ENCODE data around the gene PDE11A. TPM values are rescaled to one million over a fixed set of nuclear protein-coding genes. Genes with fewer than 3 reads are reported as not detected.

The PDE11A gene
- total RNA-seq, 1 experiment from 2014 or later, result 0.13 TPM

GRCh38 chr2:177917169-177917568, 155.4 kb downstream of the PDE11A start:
- H3K56ac ChIP-seq (ENCODE audit: insufficient read length, low read depth, low read length), result no peak overlapping the region
- no peak overlapping the region for H2BK12ac ChIP-seq (ENCODE audit: insufficient read length, low read depth, low read length)
- no peak for TF ChIP-seq CTCF (conservative IDR thresholded peaks at IDR 0.05)
- no peaks in the 10 kb centered on the region; a peak in 1 of 5 replicates for H3K9me3 Mint-ChIP-seq
- no CpG with 5 or more reads among the region's 1 CpG for WGBS (ENCODE audit: extremely low coverage, insufficient read length, low lambda C conversion rate)
- H3K4ac ChIP-seq (ENCODE audit: low read depth, low read length), result no peak overlapping the region
- no peaks in the 10 kb centered on the region for H3K4me1 ChIP-seq (ENCODE audit: insufficient read depth, low read length)
- no peaks in the 10 kb centered on the region for H3K23me2 ChIP-seq (ENCODE audit: insufficient read length, low read depth, low read length, poor library complexity, severe bottlenecking)
- no peaks in the 10 kb centered on the region for H3K79me2 ChIP-seq (ENCODE audit: insufficient read depth, low read length)
- H2BK15ac ChIP-seq (ENCODE audit: low read depth, low read length), result no peak overlapping the region
- no peak overlapping the region for H4K8ac ChIP-seq (replicated peaks; ENCODE audit: insufficient read length, low read depth, low read length)
- H4K20me1 ChIP-seq (ENCODE audit: control insufficient read depth, insufficient read depth, insufficient read length), result no peaks in the 10 kb centered on the region
- H2AFZ ChIP-seq (ENCODE audit: low read length), result no peak overlapping the region
- no peak overlapping the region for H3K23ac ChIP-seq (ENCODE audit: insufficient read length, low read depth, low read length)
- H3K79me1 ChIP-seq (ENCODE audit: insufficient read depth, low read depth, low read length, poor library complexity, severe bottlenecking), result no peaks in the 10 kb centered on the region
- no peak overlapping the region for H4K91ac ChIP-seq (ENCODE audit: insufficient read length, low read depth, low read length)
- H3K9ac ChIP-seq (ENCODE audit: extremely low read depth, insufficient read length, low read length), result no peak overlapping the region
- no peak overlapping the region for H2AK5ac ChIP-seq (ENCODE audit: insufficient read length, low read length)
- H3K27ac ChIP-seq (ENCODE audit: insufficient read length, low read depth, low read length), result no peak overlapping the region
- H3K18ac ChIP-seq (ENCODE audit: insufficient read length, low read depth, low read length), result no peak overlapping the region
- H3K27ac Mint-ChIP-seq, result no peak overlapping the region
- no peak overlapping the region for H3T11ph ChIP-seq (ENCODE audit: low read length)
- no peaks in the 10 kb centered on the region for H3K36me3 Mint-ChIP-seq (ENCODE audit: insufficient read depth in 1 of 3, low read depth in 3 of 3)
- H3K27me3 Mint-ChIP-seq (ENCODE audit: low read depth), result no peaks in the 10 kb centered on the region
- no peak for DNase-seq
- H3K27me3 ChIP-seq (ENCODE audit: insufficient read depth, low read length), result no peaks in the 10 kb centered on the region
- no peak overlapping the region for H2BK120ac ChIP-seq (ENCODE audit: low read depth, low read length, poor library complexity, severe bottlenecking)
- H3K4me1 Mint-ChIP-seq, result no peaks in the 10 kb centered on the region
- no peak overlapping the region for H3K14ac ChIP-seq (ENCODE audit: insufficient read depth, low read length)
- H2BK5ac ChIP-seq (ENCODE audit: insufficient read length, low read length), result no peak overlapping the region
- H3K4me3 Mint-ChIP-seq, result no peak overlapping the region
- no peak overlapping the region for H2BK20ac ChIP-seq (ENCODE audit: low read depth, low read length, poor library complexity, severe bottlenecking)
- H3K9me3 ChIP-seq (ENCODE audit: control insufficient read depth, low read depth, low read length), result no peaks in the 10 kb centered on the region
- no peak overlapping the region for H3K4me2 ChIP-seq (ENCODE audit: insufficient read depth, insufficient read length, low read length)
- H4K5ac ChIP-seq (ENCODE audit: insufficient read length, low read depth, low read length), result no peak overlapping the region
